Measurements from ENCODE around the gene MSH2.
"Not testable (repeated sequence)": the region's sequence is repeated elsewhere in the genome, so short reads cannot be mapped to it uniquely, and the experiment has no call there.

Gene MSH2

DNA sequence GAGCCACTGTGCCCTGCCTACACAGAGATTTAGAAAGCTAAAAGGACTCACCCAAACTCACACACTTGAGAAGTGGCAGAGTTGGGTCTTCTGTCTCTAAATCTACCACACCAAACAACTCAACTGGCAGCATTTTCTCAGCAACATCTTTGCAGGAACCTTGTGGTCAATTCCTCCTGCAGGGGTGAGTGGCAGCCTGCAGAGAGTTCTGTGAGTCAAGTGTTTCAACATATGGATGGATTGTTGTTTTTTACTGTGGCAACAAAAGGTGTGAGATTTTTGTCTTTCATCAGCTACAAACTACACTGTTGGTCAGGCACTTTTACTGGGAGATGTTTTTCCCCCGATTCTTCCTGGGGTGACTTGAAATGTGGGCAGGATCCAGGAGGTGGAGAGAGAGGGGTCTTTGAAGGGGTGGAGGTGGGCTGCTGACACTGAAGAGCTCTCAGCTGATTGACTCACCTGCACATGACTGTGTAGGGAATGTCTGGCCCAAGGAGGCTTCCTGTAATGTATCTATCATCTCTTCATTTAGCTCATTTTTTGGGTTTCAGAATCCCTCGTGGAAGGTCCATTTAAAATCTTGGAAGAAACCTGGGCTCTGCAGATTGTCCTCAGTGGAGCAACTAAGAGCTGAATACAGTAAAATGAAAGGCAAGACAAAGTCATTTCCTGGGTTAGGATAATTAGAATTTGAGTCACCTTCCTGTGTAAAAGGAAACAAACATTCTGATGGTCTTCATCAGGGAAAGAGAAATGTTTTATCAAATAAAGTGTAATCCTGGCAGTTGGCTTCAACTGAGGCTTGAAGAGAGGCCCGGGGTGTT, 98.6 kb downstream of the MSH2 start:
- in situ Hi-C loops (cut with MboI; ENCODE audit: low pct_unique_long_range_greater_than_20kb, low sequenced_read_pairs) = no loop called here
- DNase-seq = no peak

DNA sequence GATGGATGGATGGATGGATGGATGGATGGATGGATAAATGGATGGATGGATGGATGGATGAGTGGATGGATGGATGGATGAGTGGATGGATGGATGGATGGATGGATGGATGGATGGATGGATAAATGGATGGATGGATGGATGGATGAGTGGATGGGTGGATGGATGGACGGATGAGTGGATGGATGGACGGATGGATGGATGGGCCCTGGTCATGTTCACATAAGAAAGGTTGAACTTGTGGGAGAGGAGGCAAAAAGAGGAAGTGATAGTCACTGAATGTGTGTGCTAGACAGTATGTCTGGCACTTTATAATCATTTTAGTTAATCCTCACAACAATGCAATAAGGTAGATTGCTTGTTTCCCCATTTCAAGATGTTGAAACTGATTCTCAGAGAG, 99.5 kb downstream of the MSH2 start:
- peak; percentile 53 for DNase-seq
- in situ Hi-C loops (cut with MboI; ENCODE audit: low pct_unique_long_range_greater_than_20kb, low sequenced_read_pairs) = not testable (repeated sequence)

DNA sequence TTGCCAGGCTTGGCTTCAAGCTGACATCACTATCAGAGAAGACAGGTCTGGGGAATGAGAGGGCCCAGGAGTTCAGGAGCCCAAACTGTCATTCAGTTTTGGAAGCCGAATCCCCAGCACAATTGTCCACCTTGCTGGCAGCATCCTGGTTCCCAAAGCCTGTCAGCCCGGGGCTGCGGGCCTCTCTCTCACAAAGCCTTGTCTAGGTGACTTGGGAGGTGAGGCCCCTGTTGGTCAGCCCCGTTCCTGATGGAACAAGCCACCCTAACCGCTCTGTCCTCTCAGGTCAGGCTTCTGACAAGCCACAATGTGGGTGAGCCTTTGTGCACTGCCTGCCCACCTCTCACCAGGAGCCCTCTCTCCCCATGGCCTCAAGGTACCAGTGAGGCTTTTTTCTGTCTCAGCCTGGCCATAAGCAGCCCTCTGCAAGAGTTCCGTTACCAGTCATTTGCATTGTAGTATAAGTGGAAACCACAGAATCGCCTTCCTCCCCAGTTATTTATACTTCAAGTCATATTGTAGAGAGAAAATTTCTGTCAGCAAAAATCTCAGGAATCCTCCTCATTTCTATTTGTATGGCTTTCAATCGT, 100.6 kb downstream of the MSH2 start:
- in situ Hi-C loops (cut with MboI; ENCODE audit: low pct_unique_long_range_greater_than_20kb, low sequenced_read_pairs) = no loop called here
- DNase-seq = no peak

DNA sequence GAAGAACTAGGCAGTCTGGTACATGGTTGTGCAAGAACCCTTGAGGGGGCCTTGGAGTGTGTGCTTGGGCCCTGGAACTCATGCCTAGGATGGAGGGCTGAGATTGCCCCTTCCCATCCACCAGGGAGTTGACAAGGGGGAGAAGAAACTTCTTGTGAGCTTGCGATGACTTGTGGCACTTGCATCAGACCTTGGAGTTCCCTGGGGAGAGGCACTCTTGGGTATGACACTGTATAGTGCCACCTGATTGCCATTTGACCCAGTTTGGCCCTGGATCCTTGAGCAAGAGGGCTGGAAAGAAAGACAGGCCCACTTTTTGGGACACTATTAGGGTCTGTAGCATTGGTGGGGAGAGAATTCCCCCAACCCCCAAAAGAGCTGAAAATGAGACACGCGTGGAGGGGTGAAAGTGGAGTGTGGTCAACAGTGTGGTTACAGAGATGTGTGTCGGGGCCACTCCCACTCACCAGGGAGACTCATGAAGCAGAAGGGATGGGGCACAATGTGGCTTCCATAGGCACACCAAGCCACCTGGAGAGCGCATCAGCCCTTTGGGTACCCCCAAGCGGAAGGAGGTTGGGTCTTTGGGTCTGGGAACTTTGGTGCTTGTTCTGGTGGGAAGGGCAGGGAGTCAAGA, 101.3 kb downstream of the MSH2 start:
- no peak for DNase-seq

DNA sequence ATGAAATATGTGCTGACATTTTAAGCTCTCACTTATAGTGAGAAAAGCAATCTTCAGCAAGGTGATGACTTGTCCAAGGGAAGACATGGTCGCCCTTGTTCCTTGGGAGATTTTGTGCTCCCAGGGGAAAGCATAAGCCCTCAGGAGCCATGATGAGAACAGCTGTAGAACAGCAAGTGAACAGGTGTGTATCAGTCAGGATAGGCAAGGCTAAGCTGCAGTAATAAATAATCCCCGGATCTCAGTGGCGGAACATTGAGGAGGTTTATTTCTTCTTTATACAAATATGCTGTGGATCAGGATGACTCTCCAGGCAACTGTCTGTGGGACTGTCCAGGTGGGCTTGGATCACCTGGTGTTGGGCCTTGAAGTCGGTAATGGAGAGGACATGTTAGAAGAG, 103.1 kb downstream of the MSH2 start:
- in situ Hi-C loops (cut with MboI; ENCODE audit: low pct_unique_long_range_greater_than_20kb, low sequenced_read_pairs) = no loop called here
- DNase-seq = no peak

More for the DNA sequence above, 101.3 kb downstream of the MSH2 start:
- in situ Hi-C loops (cut with MboI; ENCODE audit: low pct_unique_long_range_greater_than_20kb, low sequenced_read_pairs) = no loop called here

DNA sequence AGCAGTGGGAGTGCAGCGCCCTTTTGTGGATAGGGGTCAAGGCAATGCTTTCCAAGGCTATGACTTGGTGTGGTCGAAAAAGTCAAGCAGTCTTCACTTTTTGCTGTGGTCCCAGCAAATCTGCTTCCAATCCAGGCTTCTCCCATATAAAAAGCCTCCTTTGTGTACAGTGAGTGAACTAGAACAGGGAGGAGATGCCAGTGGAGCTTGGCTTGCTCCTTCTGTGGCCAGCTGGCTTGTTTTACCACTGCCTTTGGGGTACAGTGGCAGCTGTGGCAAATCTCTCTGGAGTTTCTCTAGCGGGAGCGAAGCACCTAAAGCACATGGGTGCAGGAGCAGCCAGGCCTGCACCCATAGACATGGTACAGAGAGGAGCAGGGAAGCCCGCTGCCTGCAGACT, 103.5 kb downstream of the MSH2 start:
- in situ Hi-C loops (cut with MboI; ENCODE audit: low pct_unique_long_range_greater_than_20kb, low sequenced_read_pairs) = no loop called here
- no peak for DNase-seq

DNA sequence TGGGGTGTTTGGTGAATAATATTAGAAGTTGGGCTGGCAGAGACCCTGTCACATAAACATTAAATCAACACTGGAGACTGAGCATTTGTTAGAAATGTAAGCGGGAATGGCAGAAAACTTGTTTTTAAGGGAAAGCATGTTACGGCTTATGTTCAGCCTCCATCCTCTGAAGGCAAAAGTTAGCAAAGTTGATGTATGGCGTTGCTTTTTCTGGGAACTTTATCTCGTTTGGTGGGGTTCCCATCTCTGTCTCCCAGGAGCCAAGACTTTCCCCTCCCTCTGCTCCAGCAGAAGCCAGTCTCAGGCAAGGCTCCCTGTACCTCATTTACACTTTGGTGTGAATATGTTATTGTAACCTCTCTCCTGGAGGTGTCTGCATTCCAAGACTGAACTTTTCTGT, 105.1 kb downstream of the MSH2 start:
- DNase-seq = no peak
- in situ Hi-C loops (cut with MboI; ENCODE audit: low pct_unique_long_range_greater_than_20kb, low sequenced_read_pairs) = no loop called here

DNA sequence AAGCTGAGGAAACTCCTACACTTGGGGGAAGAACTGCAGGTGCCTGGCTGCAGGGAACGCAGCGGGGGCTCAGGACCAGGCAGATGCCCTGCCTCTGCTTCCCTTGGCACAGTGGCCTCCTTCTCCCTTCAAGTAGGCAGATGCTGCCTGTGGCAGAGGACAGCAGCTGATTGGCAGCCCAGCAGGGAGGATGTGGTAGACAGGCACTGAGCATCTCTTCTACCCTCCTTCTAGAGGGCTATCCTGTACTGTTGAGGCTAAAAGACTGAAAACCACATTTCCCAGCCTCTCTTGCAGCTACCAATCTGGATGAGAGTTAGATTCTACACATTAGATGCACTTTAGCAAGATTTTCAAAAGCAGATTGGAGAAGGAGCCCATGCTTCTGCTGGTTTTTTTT, 105.7 kb downstream of the MSH2 start:
- in situ Hi-C loops (cut with MboI; ENCODE audit: low pct_unique_long_range_greater_than_20kb, low sequenced_read_pairs) = no loop called here

DNA sequence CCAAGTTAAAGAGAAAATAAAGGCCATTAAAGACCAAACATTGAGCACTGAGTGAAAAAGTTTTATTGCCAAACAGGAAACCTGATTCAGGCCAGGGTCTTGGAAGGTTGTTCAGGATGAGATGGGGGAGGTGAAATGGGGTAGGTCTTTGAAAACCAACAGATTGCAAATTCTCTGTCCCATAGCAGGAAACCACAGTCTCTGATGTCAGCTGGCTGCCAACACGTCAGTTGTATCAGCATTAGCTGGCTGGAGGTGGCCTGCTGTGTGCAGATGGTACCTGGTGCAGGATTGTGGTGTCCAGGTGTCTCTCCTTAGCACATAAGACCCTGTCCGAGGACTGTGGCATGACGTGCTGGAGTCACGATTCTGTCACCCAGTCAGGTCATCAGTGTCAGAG, 106.3 kb downstream of the MSH2 start:
- in situ Hi-C loops (cut with MboI; ENCODE audit: low pct_unique_long_range_greater_than_20kb, low sequenced_read_pairs) = no loop called here
- DNase-seq = no peak

More for the DNA sequence above, 105.7 kb downstream of the MSH2 start:
- DNase-seq = no peak

DNA sequence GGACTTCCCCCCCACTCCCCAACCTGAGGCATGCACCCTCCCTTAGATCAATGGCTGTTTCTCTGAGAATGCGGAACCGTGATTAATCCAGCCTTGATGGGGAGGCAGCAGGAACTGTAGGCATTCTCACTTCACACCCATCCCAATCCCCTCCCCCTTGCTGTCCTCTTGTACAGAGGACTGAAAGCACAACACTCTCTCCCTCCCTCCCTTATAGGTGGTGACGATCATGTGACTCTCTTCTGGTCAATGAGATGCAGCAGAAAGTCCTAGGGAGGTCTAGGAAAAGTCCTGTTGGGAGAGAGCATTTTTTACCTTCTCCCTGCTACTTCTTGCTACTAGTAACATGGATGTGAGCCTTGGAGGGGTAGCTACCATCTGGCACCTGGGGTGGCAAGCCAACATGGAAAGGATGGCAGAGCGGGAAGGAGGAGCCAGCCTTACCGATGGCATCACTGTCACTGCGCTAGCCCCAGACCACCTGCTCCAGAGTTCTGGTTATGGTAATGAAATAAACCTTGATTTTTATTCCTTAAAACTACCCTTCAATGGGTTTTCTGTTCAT, 106.9 kb downstream of the MSH2 start:
- in situ Hi-C loops (cut with MboI; ENCODE audit: low pct_unique_long_range_greater_than_20kb, low sequenced_read_pairs) = no loop called here
- DNase-seq = no peak

DNA sequence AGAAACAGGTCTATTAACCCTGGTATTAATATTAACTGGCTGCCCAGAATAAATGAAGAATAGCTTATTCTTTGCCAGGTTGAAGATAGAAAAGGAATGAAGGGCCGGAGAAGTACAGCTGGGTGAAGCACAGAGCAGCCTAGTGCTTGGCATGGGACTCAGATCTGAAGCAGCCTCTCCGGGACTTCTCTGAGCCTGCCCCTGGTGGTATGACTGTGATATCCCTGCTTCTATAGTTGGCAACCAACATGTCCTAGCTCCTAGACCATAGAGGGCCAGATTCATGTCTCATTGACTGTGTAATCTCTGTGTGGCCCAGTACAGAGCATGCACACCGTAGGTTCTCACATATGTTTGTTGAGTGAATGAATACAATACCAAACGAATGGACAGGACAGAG, 107.8 kb downstream of the MSH2 start:
- in situ Hi-C loops (cut with MboI; ENCODE audit: low pct_unique_long_range_greater_than_20kb, low sequenced_read_pairs) = no loop called here
- DNase-seq = no peak

DNA sequence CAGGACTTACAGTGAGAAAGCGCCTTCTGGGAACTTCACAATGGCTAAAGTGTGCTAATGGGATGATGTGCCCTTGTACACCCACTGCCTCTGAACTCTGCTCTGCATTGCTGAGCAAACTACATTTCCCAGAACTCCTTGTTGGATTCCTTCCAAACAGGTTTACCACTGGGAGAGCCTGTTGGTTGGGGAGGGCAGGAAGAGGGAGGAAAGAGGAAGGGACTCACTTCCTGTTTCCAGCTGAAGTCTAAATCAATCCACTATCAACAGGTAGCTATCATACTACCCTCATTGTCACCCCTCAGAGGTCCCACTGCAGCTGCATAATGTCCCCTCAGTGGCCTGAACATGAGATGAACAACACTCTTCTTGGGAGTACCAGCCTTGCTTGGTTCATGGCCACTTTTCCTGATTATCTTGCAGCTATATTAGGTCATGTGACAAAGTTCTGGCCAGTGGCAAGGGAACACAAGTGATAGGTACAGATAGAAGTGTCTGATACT, 109.7 kb downstream of the MSH2 start:
- peak; percentile 59 for DNase-seq
- in situ Hi-C loops (cut with MboI; ENCODE audit: low pct_unique_long_range_greater_than_20kb, low sequenced_read_pairs) = no loop called here

DNA sequence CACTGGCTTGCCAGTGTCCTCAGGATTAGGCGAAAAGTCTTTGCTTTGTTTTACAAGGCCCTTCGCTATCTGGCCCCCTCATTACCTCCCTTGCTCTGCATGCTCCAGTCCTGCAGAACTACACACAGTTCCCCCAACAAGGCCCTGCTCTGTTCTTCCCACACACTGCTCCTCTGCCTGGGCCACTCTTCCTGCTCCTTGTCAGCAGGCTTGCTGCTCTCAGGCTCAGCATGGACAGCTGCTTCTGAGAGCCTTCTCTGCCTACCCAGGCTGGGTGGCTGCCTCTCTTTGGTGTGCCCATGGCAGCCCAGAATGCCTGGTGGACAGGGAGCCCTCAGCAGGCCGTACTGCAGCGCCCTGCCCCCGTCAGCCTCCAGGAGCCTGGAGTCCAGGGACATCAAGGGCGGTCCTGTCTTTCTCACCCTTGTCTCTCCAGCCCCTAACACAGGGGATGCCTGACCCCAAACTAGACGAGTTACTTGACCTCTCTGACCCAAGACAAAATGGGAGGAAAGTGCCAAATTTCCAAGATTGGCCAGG, 111.1 kb downstream of the MSH2 start:
- in situ Hi-C loops (cut with MboI; ENCODE audit: low pct_unique_long_range_greater_than_20kb, low sequenced_read_pairs) = no loop called here
- DNase-seq = no peak

DNA sequence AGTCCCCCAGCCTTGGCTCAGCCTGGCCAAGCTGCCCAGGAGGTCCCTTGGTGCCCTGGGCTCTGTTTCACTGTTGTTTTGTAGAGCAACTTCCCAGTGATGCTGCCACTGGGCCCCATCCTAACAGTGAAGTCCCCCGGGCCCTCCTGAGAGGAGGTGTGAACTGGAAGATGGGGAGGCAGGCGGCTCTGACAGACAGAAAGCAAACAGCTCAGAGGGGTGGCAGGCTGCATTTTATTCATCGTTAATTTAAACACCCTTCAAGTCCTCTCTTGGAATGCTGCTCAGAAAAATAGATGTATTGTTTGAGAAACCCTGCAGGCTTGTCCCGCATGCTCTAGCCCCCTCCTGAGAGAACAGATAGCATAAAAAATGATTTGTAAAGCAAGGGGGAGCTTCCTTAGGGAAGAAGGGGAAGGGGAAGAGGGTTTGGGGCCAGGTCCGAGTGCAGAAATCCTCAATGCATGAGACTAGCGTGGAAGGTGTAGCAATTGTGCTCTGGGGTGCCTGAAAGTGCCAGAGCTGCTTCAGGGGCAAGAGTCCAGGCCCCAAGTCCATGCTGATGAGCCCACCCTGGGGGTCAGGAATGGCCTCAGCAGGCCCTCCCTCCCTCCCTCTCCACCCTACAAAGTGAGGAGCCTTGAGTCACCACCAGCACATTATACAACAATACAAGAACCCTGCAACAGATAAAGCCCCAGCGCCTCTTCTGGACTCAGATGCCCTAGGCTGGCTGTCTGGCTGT, 113.6 kb downstream of the MSH2 start:
- no peak for DNase-seq
- in situ Hi-C loops (cut with MboI; ENCODE audit: low pct_unique_long_range_greater_than_20kb, low sequenced_read_pairs) = no loop called here

DNA sequence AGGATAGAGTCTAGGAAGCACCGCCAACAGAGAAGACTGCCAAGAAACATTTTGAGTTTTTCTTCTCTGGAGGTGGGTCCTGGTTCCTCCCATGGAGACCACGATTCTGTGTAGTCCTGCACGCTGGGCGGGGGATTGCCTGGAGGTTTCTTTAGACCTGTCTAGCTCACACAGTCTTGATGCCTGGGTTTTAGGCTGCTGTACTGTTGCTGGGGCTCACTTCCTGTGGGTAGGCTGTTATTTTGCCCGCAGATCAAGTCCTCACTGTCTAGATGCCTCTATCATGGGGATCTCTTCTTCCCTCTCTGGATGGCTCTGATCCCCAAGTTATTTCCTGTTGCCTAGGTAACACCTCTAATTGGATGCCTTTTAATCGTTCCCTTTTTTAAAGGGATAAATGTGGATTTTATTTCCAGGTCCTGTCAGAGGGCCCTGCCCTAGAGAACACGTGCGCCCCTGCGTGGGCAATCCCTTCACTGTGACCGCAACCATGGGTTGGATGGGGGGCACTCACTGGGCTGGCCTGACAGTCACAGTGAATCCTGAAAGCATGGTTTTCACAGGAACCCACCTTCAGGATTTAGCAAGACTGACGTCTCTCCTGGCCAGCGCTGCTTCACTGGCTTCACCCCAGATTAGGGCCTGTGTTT, 115.7 kb downstream of the MSH2 start:
- in situ Hi-C loops (cut with MboI; ENCODE audit: low pct_unique_long_range_greater_than_20kb, low sequenced_read_pairs) = no loop called here
- no peak for DNase-seq

DNA sequence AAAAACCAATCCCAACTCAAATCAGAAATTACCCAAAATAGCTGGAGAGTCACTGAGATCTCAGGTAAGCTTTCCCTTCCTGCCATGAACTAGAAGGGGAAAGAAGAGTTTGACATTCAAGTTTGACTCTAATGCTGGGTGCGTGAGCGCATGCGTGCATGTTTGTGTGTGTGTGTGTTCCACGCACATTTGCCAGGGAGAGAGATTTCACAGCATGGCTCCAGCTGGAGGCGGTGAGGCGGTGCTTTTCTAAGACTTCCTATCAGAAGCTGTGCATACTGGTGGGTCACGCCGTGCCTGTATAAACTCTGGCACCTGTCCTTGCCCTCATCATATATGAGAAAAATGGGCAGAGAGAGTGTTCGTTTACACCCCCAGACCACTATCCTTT, 116.2 kb downstream of the MSH2 start:
- no peak for DNase-seq
- in situ Hi-C loops (cut with MboI; ENCODE audit: low pct_unique_long_range_greater_than_20kb, low sequenced_read_pairs) = no loop called here

DNA sequence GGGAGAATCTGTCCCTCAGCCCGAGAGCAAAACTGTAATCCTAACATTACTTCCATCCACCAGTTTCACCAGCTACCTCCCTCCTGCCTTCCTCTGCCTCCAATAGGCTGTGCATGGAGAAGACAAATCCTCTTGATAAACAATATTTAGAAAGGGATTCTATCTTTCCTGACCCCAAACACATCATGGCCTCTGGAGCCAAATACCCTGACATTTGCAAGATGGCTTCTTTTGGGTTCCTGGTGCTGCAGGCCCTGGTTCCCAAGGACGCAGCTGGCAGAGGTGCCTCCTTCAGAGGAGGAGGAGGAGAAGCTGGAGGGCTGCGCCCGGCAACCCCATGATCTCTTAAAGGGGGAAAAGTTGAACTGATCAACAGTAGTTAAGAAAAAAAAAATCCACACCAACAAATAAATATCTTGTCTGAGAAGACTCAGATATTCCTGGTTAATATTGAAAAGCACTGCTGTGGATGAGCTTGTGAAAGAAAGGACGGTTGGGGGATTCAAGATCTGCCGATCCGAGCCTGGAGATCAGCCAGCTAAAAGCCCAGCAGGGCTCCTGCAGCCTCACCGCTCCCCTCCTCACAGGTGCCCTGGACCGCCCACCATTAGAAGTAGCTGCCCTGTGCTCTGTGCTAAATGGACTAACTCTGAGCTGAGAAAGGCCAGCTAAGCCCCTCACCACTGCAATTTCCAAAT, 116.8 kb downstream of the MSH2 start:
- DNase-seq = no peak
- in situ Hi-C loops (cut with MboI; ENCODE audit: low pct_unique_long_range_greater_than_20kb, low sequenced_read_pairs) = no loop called here

DNA sequence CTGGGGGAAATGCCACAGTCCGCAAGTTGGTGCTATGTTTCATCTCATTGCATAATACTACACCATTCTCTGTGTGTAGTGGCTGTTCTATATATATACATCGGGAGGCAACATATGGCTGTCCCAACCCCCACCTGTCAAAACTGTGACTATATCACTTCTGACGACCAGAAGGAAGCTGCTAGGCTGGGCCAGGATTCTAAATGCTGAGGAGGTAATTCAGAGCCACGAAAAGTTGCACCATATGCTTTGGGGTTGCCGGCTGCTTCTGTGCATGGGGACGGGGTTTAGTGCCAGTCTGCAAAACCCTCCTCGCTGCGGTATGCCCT, 117.3 kb downstream of the MSH2 start:
- in situ Hi-C loops (cut with MboI; ENCODE audit: low pct_unique_long_range_greater_than_20kb, low sequenced_read_pairs) = no loop called here
- DNase-seq = peak; percentile 62
